Keratinocyte (primary cell): ENCODE data around the gene DMRT2.

Experiments
- EZH2 ChIP-seq: IDR thresholded peaks from one replicate; pipeline ENCODE4 v1.6.1; 2012; ENCODE audit warnings: inconsistent platforms, mild to moderate bottlenecking, low read length, moderate library complexity
- TF ChIP-seq, protein P1 (sequence below), 3 experiments: IDR thresholded peaks in 1 of 3; conservative IDR thresholded peaks in 1 of 3; optimal IDR thresholded peaks in 1 of 3; 2 replicates in 2 of 3; 3 replicates in 1 of 3; pipeline versions ENCODE3 to v1.5.1; 2011; ENCODE audit warnings: low read length in 3 of 3, mild to moderate bottlenecking in 3 of 3, moderate library complexity in 2 of 3, control low read depth in 1 of 3, inconsistent platforms in 1 of 3; ENCODE audit not compliant: insufficient read depth in 2 of 3; ENCODE audit errors: extremely low read depth in 1 of 3

- TF ChIP-seq, protein P1, sequence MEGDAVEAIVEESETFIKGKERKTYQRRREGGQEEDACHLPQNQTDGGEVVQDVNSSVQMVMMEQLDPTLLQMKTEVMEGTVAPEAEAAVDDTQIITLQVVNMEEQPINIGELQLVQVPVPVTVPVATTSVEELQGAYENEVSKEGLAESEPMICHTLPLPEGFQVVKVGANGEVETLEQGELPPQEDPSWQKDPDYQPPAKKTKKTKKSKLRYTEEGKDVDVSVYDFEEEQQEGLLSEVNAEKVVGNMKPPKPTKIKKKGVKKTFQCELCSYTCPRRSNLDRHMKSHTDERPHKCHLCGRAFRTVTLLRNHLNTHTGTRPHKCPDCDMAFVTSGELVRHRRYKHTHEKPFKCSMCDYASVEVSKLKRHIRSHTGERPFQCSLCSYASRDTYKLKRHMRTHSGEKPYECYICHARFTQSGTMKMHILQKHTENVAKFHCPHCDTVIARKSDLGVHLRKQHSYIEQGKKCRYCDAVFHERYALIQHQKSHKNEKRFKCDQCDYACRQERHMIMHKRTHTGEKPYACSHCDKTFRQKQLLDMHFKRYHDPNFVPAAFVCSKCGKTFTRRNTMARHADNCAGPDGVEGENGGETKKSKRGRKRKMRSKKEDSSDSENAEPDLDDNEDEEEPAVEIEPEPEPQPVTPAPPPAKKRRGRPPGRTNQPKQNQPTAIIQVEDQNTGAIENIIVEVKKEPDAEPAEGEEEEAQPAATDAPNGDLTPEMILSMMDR (optimal IDR thresholded peaks at IDR 0.05 in 1 of 3, IDR thresholded peaks at IDR 0.05 in 1 of 3, conservative IDR thresholded peaks at IDR 0.05 in 1 of 3; ENCODE audit: extremely low read depth in 1 of 3, insufficient read depth in 2 of 3, low read length in 3 of 3): no peak
- TF ChIP-seq EZH2: no peak
These were observed 35.5 kb upstream of the DMRT2 start for GRCh38 chr9:1014640-1015039.
